Keratinocyte (primary cell): ENCODE data around the gene MROH7. TPM values are rescaled to one million over a fixed set of nuclear protein-coding genes. Genes with fewer than 3 reads are reported as not detected.

Source experiments
- DNase-seq: peaks from one replicate; pipeline ENCODE4 v3.0.0-alpha.2; 2011; ENCODE audit warnings: low read depth, missing footprints, low spot score
- FAIRE-seq: peaks from 2 replicates; lab custom pipeline; 2011; peaks lifted over from hg19 to GRCh38; lab: Jason Lieb, UNC
- H2AFZ ChIP-seq: 2 replicates; pipeline ENCODE4 v1.6.0; 2012; ENCODE audit warnings: low read length, control low read depth, inconsistent platforms; ENCODE audit not compliant: control insufficient read depth
- H3K27ac ChIP-seq: 2 replicates; pipeline ENCODE4 v1.5.1; 2011; ENCODE audit warnings: low read length; ENCODE audit not compliant: control insufficient read depth, insufficient read depth
- H3K27me3 ChIP-seq: 3 replicates; pipeline ENCODE4 v1.6.0; 2011; ENCODE audit warnings: low read length; ENCODE audit not compliant: control insufficient read depth, insufficient read depth; ENCODE audit errors: extremely low read depth
- H3K36me3 ChIP-seq, 2 experiments: 2 replicates in 1 of 2; 3 replicates in 1 of 2; pipeline ENCODE4 v1.5.1; 2011; ENCODE audit warnings: low read length in 2 of 2, mild to moderate bottlenecking in 1 of 2; ENCODE audit not compliant: control insufficient read depth in 2 of 2, insufficient read depth in 2 of 2; ENCODE audit errors: extremely low read depth in 1 of 2
- H3K4me1 ChIP-seq: 3 replicates; pipeline ENCODE4 v1.5.1; 2011; ENCODE audit warnings: low read length; ENCODE audit not compliant: control insufficient read depth, insufficient read depth; ENCODE audit errors: extremely low read depth
- H3K4me2 ChIP-seq: 3 replicates; pipeline ENCODE4 v1.6.0; 2011; ENCODE audit warnings: low read depth, low read length; ENCODE audit not compliant: control insufficient read depth, insufficient read depth; ENCODE audit errors: extremely low read depth
- H3K4me3 ChIP-seq, 3 experiments: fragments of 200-600 bp in 1 of 3; sonication (generic) in 1 of 3; 2 replicates in 2 of 3; 3 replicates in 1 of 3; pipeline ENCODE4 v1.5.1; 2011 to 2016; ENCODE audit warnings: low read length in 3 of 3, mild to moderate bottlenecking in 3 of 3, control low read depth in 2 of 3, inconsistent platforms in 1 of 3, low read depth in 1 of 3, mixed read lengths in 1 of 3, mixed run types in 1 of 3, moderate library complexity in 1 of 3; ENCODE audit not compliant: control insufficient read depth in 2 of 3, insufficient read depth in 2 of 3; ENCODE audit errors: extremely low read depth in 1 of 3
- H3K79me2 ChIP-seq: 2 replicates; pipeline ENCODE4 v1.6.0; 2012; ENCODE audit warnings: low read length; ENCODE audit not compliant: control insufficient read depth, insufficient read depth
- H3K9ac ChIP-seq: 3 replicates; pipeline ENCODE4 v1.6.0; 2011; ENCODE audit warnings: low read length; ENCODE audit not compliant: control insufficient read depth, insufficient read depth; ENCODE audit errors: extremely low read depth
- H3K9me1 ChIP-seq: 3 replicates; pipeline ENCODE4 v1.6.0; 2011; ENCODE audit warnings: low read length; ENCODE audit not compliant: control insufficient read depth, insufficient read depth; ENCODE audit errors: extremely low read depth
- H3K9me3 ChIP-seq: 2 replicates; pipeline ENCODE4 v1.5.1; 2012; ENCODE audit warnings: low read depth, low read length; ENCODE audit not compliant: control insufficient read depth
- H4K20me1 ChIP-seq: 3 replicates; pipeline ENCODE4 v1.6.0; 2011; ENCODE audit warnings: low read length; ENCODE audit not compliant: control insufficient read depth, insufficient read depth; ENCODE audit errors: extremely low read depth
- EZH2 ChIP-seq: IDR thresholded peaks from one replicate; pipeline ENCODE4 v1.6.1; 2012; ENCODE audit warnings: inconsistent platforms, mild to moderate bottlenecking, low read length, moderate library complexity
- dilution Hi-C: fragments of 300-500 bp; cut with MboI; formaldehyde crosslinking; loops from one replicate; pipeline ENCODE4 v1.7.0; 2020; ENCODE audit warnings: low sequenced_read_pairs; ENCODE audit not compliant: extremely low pct_ligation_motif_present
- polyA plus RNA-seq, 5 experiments: library from polyadenylated mRNA; depleted of rRNA in 3 of 5; stranded (reverse) in 3 of 5; stranded (forward) in 1 of 5; unstranded in 1 of 5; fragments of >200 nt; gene quantifications; 1 replicate in 1 of 5; 2 replicates in 3 of 5; 3 replicates in 1 of 5; pipeline versions ENCODE4 v1.2.1 to v1.2.3, GENCODE V29; 2011 to 2012; ENCODE audit warnings: missing spikeins in 2 of 5, low read depth in 1 of 5, low replicate concordance in 1 of 5
- TF ChIP-seq, protein P1 (sequence below), 3 experiments: IDR thresholded peaks in 1 of 3; conservative IDR thresholded peaks in 1 of 3; optimal IDR thresholded peaks in 1 of 3; 2 replicates in 2 of 3; 3 replicates in 1 of 3; pipeline versions ENCODE3 to v1.5.1; 2011; ENCODE audit warnings: low read length in 3 of 3, mild to moderate bottlenecking in 3 of 3, moderate library complexity in 2 of 3, control low read depth in 1 of 3, inconsistent platforms in 1 of 3; ENCODE audit not compliant: insufficient read depth in 2 of 3; ENCODE audit errors: extremely low read depth in 1 of 3

The MROH7 gene
- polyA plus RNA-seq, 1 donor (not counting 4 experiments of a cell fraction or from before 2014, with no cell fraction given) = not detected

DNA sequence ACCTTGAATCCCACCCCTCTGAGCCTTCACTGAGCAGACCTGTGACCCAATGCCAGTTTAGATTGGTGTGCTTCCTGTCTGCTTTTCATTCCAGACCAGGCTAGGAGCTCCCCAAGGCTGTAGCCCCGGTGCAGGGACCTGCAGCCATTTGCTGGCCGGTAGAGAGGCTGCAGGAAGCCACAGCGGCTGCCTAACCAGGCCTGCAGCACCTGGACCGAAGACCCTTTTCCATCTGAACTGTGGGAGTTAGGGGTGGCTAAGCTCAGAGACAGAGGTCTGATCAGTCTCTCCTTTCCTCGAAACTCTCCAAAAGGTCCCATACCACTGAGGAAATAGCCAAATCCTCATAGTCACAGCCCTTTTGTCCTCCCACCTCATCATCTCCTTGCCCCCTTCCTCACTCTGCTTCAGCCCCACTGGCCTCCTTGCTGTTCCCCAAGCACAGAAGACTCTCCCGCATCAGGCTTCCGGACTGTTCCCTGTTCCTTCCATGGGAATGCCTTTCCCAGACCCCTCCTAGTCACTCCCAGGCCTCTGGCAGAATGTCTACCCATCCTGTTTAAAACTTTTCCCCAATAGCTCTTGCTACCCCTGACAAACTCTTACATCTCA lies 73.4 kb downstream of the MROH7 start:
- FAIRE-seq (no peak), DNase-seq (no peak)
- TF ChIP-seq, protein P1, sequence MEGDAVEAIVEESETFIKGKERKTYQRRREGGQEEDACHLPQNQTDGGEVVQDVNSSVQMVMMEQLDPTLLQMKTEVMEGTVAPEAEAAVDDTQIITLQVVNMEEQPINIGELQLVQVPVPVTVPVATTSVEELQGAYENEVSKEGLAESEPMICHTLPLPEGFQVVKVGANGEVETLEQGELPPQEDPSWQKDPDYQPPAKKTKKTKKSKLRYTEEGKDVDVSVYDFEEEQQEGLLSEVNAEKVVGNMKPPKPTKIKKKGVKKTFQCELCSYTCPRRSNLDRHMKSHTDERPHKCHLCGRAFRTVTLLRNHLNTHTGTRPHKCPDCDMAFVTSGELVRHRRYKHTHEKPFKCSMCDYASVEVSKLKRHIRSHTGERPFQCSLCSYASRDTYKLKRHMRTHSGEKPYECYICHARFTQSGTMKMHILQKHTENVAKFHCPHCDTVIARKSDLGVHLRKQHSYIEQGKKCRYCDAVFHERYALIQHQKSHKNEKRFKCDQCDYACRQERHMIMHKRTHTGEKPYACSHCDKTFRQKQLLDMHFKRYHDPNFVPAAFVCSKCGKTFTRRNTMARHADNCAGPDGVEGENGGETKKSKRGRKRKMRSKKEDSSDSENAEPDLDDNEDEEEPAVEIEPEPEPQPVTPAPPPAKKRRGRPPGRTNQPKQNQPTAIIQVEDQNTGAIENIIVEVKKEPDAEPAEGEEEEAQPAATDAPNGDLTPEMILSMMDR (optimal IDR thresholded peaks at IDR 0.05 in 1 of 3, IDR thresholded peaks at IDR 0.05 in 1 of 3, conservative IDR thresholded peaks at IDR 0.05 in 1 of 3; ENCODE audit: extremely low read depth in 1 of 3, insufficient read depth in 2 of 3, low read length in 3 of 3) = no peak
- TF ChIP-seq EZH2 = no peak
- Histone ChIP-seq H4K20me1 (no peaks in the 10 kb centered on the region), H3K4me3 (peak overlapping the region in 1 of 3 experiments; percentile 61), H3K27ac (no peak overlapping the region), H3K4me2 (peak overlapping the region; percentile 90), H3K79me2 (peaks cover 29% of the 10 kb centered on the region), H3K4me1 (peaks cover 12% of the 10 kb centered on the region), H2AFZ (peak overlapping the region; percentile 91), H3K9me1 (no peaks in the 10 kb centered on the region), H3K9me3 (no peaks in the 10 kb centered on the region), H3K27me3 (no peaks in the 10 kb centered on the region), H3K36me3 (peaks cover 5 to 14% of the 10 kb centered on the region in 2 experiments), H3K9ac (no peak overlapping the region)
- dilution Hi-C loops = no loop called here

DNA sequence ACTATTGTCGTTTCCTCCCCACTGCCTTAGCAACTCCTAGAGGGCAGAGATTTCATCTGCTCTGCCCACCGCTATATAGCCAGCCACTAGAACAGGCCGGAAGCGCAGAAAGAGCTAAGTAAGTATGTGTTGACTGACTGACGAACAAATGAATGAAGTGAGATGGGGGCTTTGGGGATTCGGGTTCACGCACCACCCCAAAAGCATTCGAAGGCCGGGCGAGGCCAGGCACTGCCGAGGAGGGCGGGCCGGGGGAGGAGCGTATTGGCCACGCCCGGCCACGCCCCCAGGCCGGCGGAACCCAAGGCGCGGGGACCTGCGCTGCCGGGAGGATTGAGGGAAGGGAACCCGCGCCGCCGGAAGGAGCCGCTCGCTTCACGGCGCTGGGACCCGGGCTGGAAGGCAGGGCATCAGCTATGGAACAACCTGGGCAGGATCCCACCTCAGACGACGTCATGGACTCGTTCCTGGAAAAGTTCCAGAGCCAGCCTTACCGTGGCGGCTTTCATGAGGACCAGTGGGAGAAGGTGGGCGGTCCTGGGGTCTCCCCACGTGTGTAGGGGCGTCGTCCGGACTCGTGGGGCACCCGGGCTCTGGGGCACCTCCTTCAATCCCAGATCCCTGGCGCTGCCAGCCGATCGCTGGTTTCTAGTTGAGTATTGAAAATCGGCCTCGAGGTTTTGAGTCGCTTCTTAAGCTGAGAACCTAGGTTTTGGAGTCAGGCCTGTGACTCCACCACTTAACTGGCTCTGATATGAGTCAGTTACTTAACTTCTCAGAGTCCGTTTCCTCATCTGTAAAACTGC lies 74.1 kb downstream of the MROH7 start, which contains the start of gene TTC4:
TTC4 (plus strand) TSS at position 369 of the 806 bp plus-strand sequence; CDS start at position 417, 48 bp downstream.
- Histone ChIP-seq H2AFZ (peak within 1 kb of the TSS; percentile 96), H3K36me3 (peaks cover 5 to 17% of the 10 kb centered on the region in 2 experiments), H3K4me3 (peak within 1 kb of the TSS; percentile 88 to 99 (median 93)), H3K9ac (peak within 1 kb of the TSS; percentile 92), H3K9me3 (no peaks in the 10 kb centered on the region), H3K79me2 (peaks cover 29% of the 10 kb centered on the region), H3K27ac (peak within 1 kb of the TSS; percentile 93), H3K4me2 (peak within 1 kb of the TSS; percentile 95), H3K9me1 (no peaks in the 10 kb centered on the region), H3K4me1 (peaks cover 12% of the 10 kb centered on the region), H3K27me3 (no peaks in the 10 kb centered on the region), H4K20me1 (no peaks in the 10 kb centered on the region)
- no peak for TF ChIP-seq EZH2
- TF ChIP-seq, protein P1 (optimal IDR thresholded peaks at IDR 0.05 in 1 of 3, IDR thresholded peaks at IDR 0.05 in 1 of 3, conservative IDR thresholded peaks at IDR 0.05 in 1 of 3; ENCODE audit: extremely low read depth in 1 of 3, insufficient read depth in 2 of 3, low read length in 3 of 3) = no peak
- peak; percentile 59 for FAIRE-seq
- dilution Hi-C loops = no loop called here
- DNase-seq = peak; percentile 71
